Mesenchymal stem cell (in vitro differentiated cells and primary cell): ENCODE data around the gene DUSP1. TPM values are rescaled to one million over a fixed set of nuclear protein-coding genes. Genes with fewer than 3 reads are reported as not detected.

Experiments
- DNase-seq: peaks from one replicate; pipeline ENCODE4 v3.0.0-alpha.2; 2013
- H2AFZ ChIP-seq: one replicate; pipeline ENCODE4 v1.6.1; 2013; ENCODE audit warnings: low read depth, mild to moderate bottlenecking, control low read depth, inconsistent platforms, low read length, moderate library complexity
- H2AK5ac ChIP-seq: 2 replicates; pipeline ENCODE4 v1.6.1; 2013; ENCODE audit warnings: low read length, moderate library complexity, mild to moderate bottlenecking, inconsistent platforms; ENCODE audit not compliant: severe bottlenecking
- H2BK120ac ChIP-seq: one replicate; pipeline ENCODE4 v1.6.1; 2013; ENCODE audit warnings: low read depth, mild to moderate bottlenecking, inconsistent platforms, low read length, moderate library complexity
- H2BK12ac ChIP-seq, 2 experiments: one replicate each; pipeline ENCODE4 v1.6.1; 2013; ENCODE audit warnings: inconsistent platforms in 2 of 2, low read length in 2 of 2, mild to moderate bottlenecking in 2 of 2, moderate library complexity in 2 of 2, control low read depth in 1 of 2
- H2BK15ac ChIP-seq: one replicate; pipeline ENCODE4 v1.6.1; 2013; ENCODE audit warnings: mild to moderate bottlenecking, low read depth, inconsistent platforms; ENCODE audit not compliant: poor library complexity, severe bottlenecking
- H2BK5ac ChIP-seq: 2 replicates; pipeline ENCODE4 v1.6.1; 2013; ENCODE audit warnings: low read depth, mild to moderate bottlenecking, low read length, control low read depth, inconsistent platforms; ENCODE audit not compliant: poor library complexity, severe bottlenecking
- H3K14ac ChIP-seq, 2 experiments: one replicate each; pipeline ENCODE4 v1.6.1; 2013; ENCODE audit warnings: inconsistent platforms in 2 of 2, low read length in 2 of 2, control low read depth in 1 of 2, mild to moderate bottlenecking in 1 of 2, moderate library complexity in 1 of 2
- H3K18ac ChIP-seq, 2 experiments: one replicate each; pipeline ENCODE4 v1.6.1; 2013; ENCODE audit warnings: inconsistent platforms in 2 of 2, low read length in 2 of 2, control low read depth in 1 of 2, low read depth in 1 of 2, mild to moderate bottlenecking in 1 of 2
- H3K23ac ChIP-seq, 2 experiments: one replicate each; pipeline ENCODE4 v1.6.1; 2013; ENCODE audit warnings: inconsistent platforms in 2 of 2, low read length in 2 of 2, mild to moderate bottlenecking in 2 of 2, moderate library complexity in 2 of 2, control low read depth in 1 of 2
- H3K27ac ChIP-seq: 2 replicates; pipeline ENCODE4 v1.5.1; 2013; ENCODE audit warnings: mild to moderate bottlenecking, moderate library complexity, low read length, control low read depth, inconsistent platforms; ENCODE audit not compliant: poor library complexity, severe bottlenecking
- H3K27me3 ChIP-seq, 2 experiments: 2 replicates each; pipeline versions ENCODE4 v1.6.1 to v1.7.0; 2013; ENCODE audit warnings: low read length in 2 of 2, mild to moderate bottlenecking in 2 of 2, moderate library complexity in 2 of 2, control low read depth in 1 of 2, inconsistent platforms in 1 of 2; ENCODE audit not compliant: control insufficient read depth in 1 of 2, insufficient read depth in 1 of 2
- H3K36me3 ChIP-seq, 2 experiments: 2 replicates each; pipeline versions ENCODE4 v1.6.1 to v1.7.0; 2013; ENCODE audit warnings: low read length in 2 of 2, control low read depth in 1 of 2, inconsistent platforms in 1 of 2, low read depth in 1 of 2, mild to moderate bottlenecking in 1 of 2; ENCODE audit not compliant: insufficient read depth in 2 of 2, control insufficient read depth in 1 of 2
- H3K4ac ChIP-seq, 2 experiments: one replicate each; pipeline ENCODE4 v1.6.1; 2013; ENCODE audit warnings: inconsistent platforms in 2 of 2, low read length in 2 of 2, mild to moderate bottlenecking in 2 of 2, moderate library complexity in 2 of 2, control low read depth in 1 of 2, low read depth in 1 of 2
- H3K4me1 ChIP-seq: 2 replicates; pipeline ENCODE4 v1.6.1; 2013; ENCODE audit warnings: low read depth, low read length, control low read depth; ENCODE audit not compliant: control insufficient read depth, insufficient read depth
- H3K4me2 ChIP-seq: 2 replicates; pipeline ENCODE4 v1.6.1; 2013; ENCODE audit warnings: low read length, mild to moderate bottlenecking, inconsistent platforms; ENCODE audit not compliant: poor library complexity, severe bottlenecking
- H3K4me3 ChIP-seq, 2 experiments: 2 replicates each; pipeline versions ENCODE4 v1.5.1 to v1.7.0; 2013; ENCODE audit warnings: low read length in 2 of 2, mild to moderate bottlenecking in 2 of 2, control low read depth in 1 of 2, low read depth in 1 of 2; ENCODE audit not compliant: insufficient read depth in 1 of 2
- H3K79me1 ChIP-seq: replicated peaks from 2 replicates; pipeline ENCODE4 v1.6.1; 2013; ENCODE audit warnings: mild to moderate bottlenecking, control low read depth, low read length, inconsistent platforms; ENCODE audit not compliant: poor library complexity, severe bottlenecking
- H3K9ac ChIP-seq: 2 replicates; pipeline ENCODE4 v1.7.0; 2013; ENCODE audit warnings: mild to moderate bottlenecking, low read length, moderate library complexity
- H3K9me3 ChIP-seq: 2 replicates; pipeline ENCODE4 v1.7.0; 2013; ENCODE audit warnings: mild to moderate bottlenecking, low read length; ENCODE audit not compliant: control insufficient read depth
- H4K8ac ChIP-seq: one replicate; pipeline ENCODE4 v1.6.1; 2013; ENCODE audit warnings: inconsistent platforms, mild to moderate bottlenecking, low read length, moderate library complexity
- H4K91ac ChIP-seq: one replicate; pipeline ENCODE4 v1.6.1; 2013; ENCODE audit warnings: mild to moderate bottlenecking, low read length, inconsistent platforms
- WGBS: methylation state at CpG from one replicate; pipeline ENCODE4 v1.1.7; 2013; ENCODE audit warnings: mixed read lengths; 5-methylcytosine and 5-hydroxymethylcytosine counted together
- polyA plus RNA-seq, 2 experiments: library from polyadenylated mRNA; stranded (reverse); fragments of 200-250 nt; gene quantifications; one replicate each; pipeline ENCODE4 v1.2.3, GENCODE V29; 2013

The DUSP1 gene
- polyA plus RNA-seq (2013, experiment 1 of 2), result 214 TPM
- 205 TPM for polyA plus RNA-seq (2013, experiment 2 of 2)

DNA sequence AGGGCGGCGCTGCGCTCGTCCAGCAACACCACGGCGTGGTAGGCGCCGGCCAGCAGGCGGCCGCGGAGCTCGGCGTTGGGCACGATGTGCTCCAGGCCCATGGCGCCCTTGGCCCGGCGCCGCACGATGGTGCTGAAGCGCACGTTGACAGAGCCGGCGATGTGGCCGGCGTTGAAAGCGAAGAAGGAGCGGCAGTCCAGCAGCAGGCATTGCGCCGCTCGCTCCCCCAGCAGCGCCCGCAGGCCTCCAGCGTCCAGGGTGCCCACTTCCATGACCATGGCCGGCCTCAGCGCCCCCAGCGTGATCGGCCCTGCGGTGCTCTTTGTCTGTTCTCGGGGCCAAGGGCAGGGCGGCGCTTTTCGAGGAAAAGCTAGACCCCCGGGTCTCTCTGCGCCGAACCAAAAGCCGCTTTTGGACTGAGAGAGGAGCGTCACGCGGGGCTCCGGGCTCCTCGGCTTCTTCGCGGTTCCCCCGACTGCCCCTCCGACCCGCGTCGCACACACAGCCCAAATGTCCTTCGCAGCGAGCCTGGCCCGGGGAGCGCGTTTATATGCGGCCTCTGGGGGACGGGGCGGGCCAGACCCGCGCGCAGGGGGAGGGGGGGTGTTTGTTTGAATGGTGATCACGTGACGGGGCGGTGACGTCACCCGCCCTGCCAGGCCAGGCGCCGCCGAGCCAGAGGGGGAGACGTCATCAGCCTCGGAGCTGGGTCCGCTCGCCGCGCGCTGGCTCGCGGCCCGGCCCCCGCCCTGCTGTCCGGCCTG is at the start of gene DUSP1:
TSS of gene DUSP1 (minus strand) at position 521 of the 764 bp plus-strand sequence. CDS start at position 278, 243 bp downstream.
- H2BK120ac ChIP-seq, result peak within 1 kb of the TSS; percentile 97
- H3K4me3 ChIP-seq, result peak within 1 kb of the TSS; percentile 90 to 93
- H3K9ac ChIP-seq, result peak within 1 kb of the TSS; percentile 99
- peaks cover 21 to 39% of the 10 kb centered on the region in 2 experiments for H3K36me3 ChIP-seq
- WGBS, result under 1% methylated on average over 57 of the region's 89 CpGs
- peak within 1 kb of the TSS; percentile 91 to 92 for H2BK12ac ChIP-seq
- H2BK5ac ChIP-seq, result peak within 1 kb of the TSS; percentile 99
- H3K4me1 ChIP-seq, result peaks cover 29% of the 10 kb centered on the region
- peak within 1 kb of the TSS; percentile 83 for H2AFZ ChIP-seq
- no peaks in the 10 kb centered on the region for H3K79me1 ChIP-seq
- peak within 1 kb of the TSS; percentile 95 to 98 for H3K18ac ChIP-seq
- peak within 1 kb of the TSS; percentile 43 to 97 for H3K23ac ChIP-seq
- peak within 1 kb of the TSS; percentile 98 for H4K91ac ChIP-seq
- H3K14ac ChIP-seq, result peak within 1 kb of the TSS in 1 of 2 experiments; percentile 100
- peak within 1 kb of the TSS; percentile 99 for H2BK15ac ChIP-seq
- peak within 1 kb of the TSS; percentile 96 for H4K8ac ChIP-seq
- peak; percentile 98 for DNase-seq
- peak within 1 kb of the TSS; percentile 88 to 100 for H3K4ac ChIP-seq
- peak within 1 kb of the TSS; percentile 91 for H3K4me2 ChIP-seq
- H3K9me3 ChIP-seq, result no peaks in the 10 kb centered on the region
- peak within 1 kb of the TSS; percentile 98 for H3K27ac ChIP-seq
- no peaks in the 10 kb centered on the region for H3K27me3 ChIP-seq
- peak within 1 kb of the TSS; percentile 73 for H2AK5ac ChIP-seq

- Histone ChIP-seq H4K91ac (no peak overlapping the region), H3K9me3 (peaks cover 2% of the 10 kb centered on the region), H3K27me3 (no peaks in the 10 kb centered on the region), H3K4ac (no peak overlapping the region), H2BK5ac (no peak overlapping the region), H3K18ac (no peak overlapping the region), H2BK12ac (no peak overlapping the region), H3K14ac (no peak overlapping the region), H3K4me3 (no peak overlapping the region), H3K9ac (no peak overlapping the region), H3K4me1 (peaks cover 4% of the 10 kb centered on the region), H2AFZ (no peak overlapping the region), H3K27ac (no peak overlapping the region), H2AK5ac (no peak overlapping the region), H3K4me2 (no peak overlapping the region), H2BK120ac (no peak overlapping the region), H3K23ac (no peak overlapping the region), H3K79me1 (no peaks in the 10 kb centered on the region), H4K8ac (no peak overlapping the region), H2BK15ac (no peak overlapping the region), H3K36me3 (no peaks in the 10 kb centered on the region)
- no peak for DNase-seq
- 81% methylated on average over 12 of the region's 16 CpGs for WGBS
Observed at GRCh38 chr5:172820046-172820767, 49.2 kb upstream of the DUSP1 start.

DNA sequence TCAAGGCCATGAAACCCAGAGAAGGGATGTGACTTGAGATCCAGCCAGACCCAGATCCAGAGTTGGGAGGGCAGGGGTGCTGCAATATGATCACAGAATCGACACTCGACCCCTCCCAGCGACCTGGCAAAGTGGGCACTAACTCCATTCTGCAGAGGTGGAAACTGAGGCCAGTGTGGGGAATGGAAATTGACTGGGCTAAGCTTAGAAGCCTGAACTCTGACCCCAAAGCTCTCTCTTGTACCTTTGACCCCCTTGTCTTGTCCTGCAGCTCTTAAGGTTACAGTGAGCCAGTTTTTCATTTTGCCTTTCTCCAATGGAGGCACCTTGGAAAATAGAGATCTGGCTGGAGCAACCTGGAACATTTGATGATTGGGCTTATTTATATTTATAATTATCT is 48.6 kb upstream of the DUSP1 start:
- Histone ChIP-seq H2BK15ac (no peak overlapping the region), H4K8ac (no peak overlapping the region), H3K18ac (no peak overlapping the region), H3K4me1 (peaks cover 4% of the 10 kb centered on the region), H3K27ac (no peak overlapping the region), H2BK120ac (no peak overlapping the region), H3K9me3 (no peaks in the 10 kb centered on the region), H3K23ac (no peak overlapping the region), H3K9ac (no peak overlapping the region), H3K27me3 (no peaks in the 10 kb centered on the region), H3K79me1 (no peaks in the 10 kb centered on the region), H3K4me3 (no peak overlapping the region), H3K4me2 (no peak overlapping the region), H2AK5ac (no peak overlapping the region), H3K36me3 (no peaks in the 10 kb centered on the region), H2BK12ac (no peak overlapping the region), H4K91ac (no peak overlapping the region), H2AFZ (no peak overlapping the region), H2BK5ac (no peak overlapping the region), H3K14ac (no peak overlapping the region), H3K4ac (no peak overlapping the region)
- DNase-seq, result no peak
- 97% methylated on average over 3 of the region's 3 CpGs for WGBS

DNA sequence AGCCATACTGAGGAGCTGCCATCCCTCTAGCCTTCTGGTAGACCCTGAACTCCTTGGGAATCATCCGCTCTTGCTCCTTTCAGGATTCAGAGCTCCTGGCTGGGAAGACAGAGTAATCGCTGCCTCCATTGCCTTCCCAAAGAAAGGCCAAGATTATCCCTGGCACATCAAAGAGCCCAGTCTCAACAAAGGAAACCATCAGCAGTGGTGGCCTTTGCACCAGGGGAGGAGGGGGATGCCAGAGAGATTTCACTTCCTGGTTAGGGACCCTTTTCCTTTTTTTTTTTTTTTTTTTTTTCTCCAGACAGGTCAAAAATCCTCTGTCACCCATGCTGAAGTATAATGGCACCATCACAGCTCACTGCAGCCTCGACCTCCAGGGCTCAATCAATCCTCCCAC is 47.1 kb upstream of the DUSP1 start:
- 89% methylated on average over 3 of the region's 3 CpGs for WGBS
- no peak overlapping the region for H2BK5ac ChIP-seq
- H4K8ac ChIP-seq, result no peak overlapping the region
- H2AFZ ChIP-seq, result no peak overlapping the region
- no peak overlapping the region for H4K91ac ChIP-seq
- H3K4me3 ChIP-seq, result no peak overlapping the region
- H3K18ac ChIP-seq, result no peak overlapping the region
- H2BK12ac ChIP-seq, result no peak overlapping the region
- H3K23ac ChIP-seq, result no peak overlapping the region
- no peak overlapping the region for H3K14ac ChIP-seq
- no peaks in the 10 kb centered on the region for H3K36me3 ChIP-seq
- no peak overlapping the region for H3K4me2 ChIP-seq
- no peak overlapping the region for H2BK15ac ChIP-seq
- no peak overlapping the region for H3K4ac ChIP-seq
- H3K9me3 ChIP-seq, result no peaks in the 10 kb centered on the region
- H2BK120ac ChIP-seq, result no peak overlapping the region
- H3K9ac ChIP-seq, result no peak overlapping the region
- no peak for DNase-seq
- H3K27ac ChIP-seq, result no peak overlapping the region
- no peaks in the 10 kb centered on the region for H3K79me1 ChIP-seq
- H2AK5ac ChIP-seq, result no peak overlapping the region
- H3K4me1 ChIP-seq, result peaks cover 4% of the 10 kb centered on the region
- no peaks in the 10 kb centered on the region for H3K27me3 ChIP-seq
